Peyer's patch (tissue), 4 donors: ENCODE results near the gene ABCC6. TPM values are rescaled to one million over a fixed set of nuclear protein-coding genes. Genes with fewer than 3 reads are reported as not detected.
"Not testable (repeated sequence)": the region's sequence is repeated elsewhere in the genome, so short reads cannot be mapped to it uniquely, and the experiment has no call there.

Experiments used
- DNase-seq, 3 donors: peaks; one replicate each; pipeline ENCODE4 v3.0.0-alpha.2; 2017 to 2019
- H3K27ac ChIP-seq, 4 donors: fragments of 200-600 bp; sonication (generic); one replicate each; pipeline ENCODE4 v1.5.1; 2016 to 2019
- H3K27me3 ChIP-seq, 2 donors: fragments of 200-600 bp; sonication (generic); one replicate each; pipeline ENCODE4 v1.5.1; 2019
- H3K36me3 ChIP-seq, 3 donors: fragments of 200-600 bp; sonication (generic); one replicate each; pipeline ENCODE4 v1.5.1; 2016 to 2019
- H3K4me1 ChIP-seq, 4 donors: fragments of 200-600 bp; sonication (generic); one replicate each; pipeline ENCODE4 v1.5.1; 2016 to 2019
- H3K4me3 ChIP-seq, 4 donors: fragments of 200-600 bp; sonication (generic); 1 replicate in 3 of 4; 2 replicates in 1 of 4; pipeline ENCODE4 v1.5.1; 2016 to 2019; ENCODE audit warnings: mild to moderate bottlenecking in 1 of 4
- H3K9me3 ChIP-seq, 4 donors: fragments of 200-600 bp; sonication (generic); one replicate each; pipeline ENCODE4 v1.5.1; 2016 to 2019; ENCODE audit warnings: mild to moderate bottlenecking in 1 of 4
- POLR2A ChIP-seq, 2 donors: fragments of 450-650 bp; IDR thresholded peaks; one replicate each; pipeline ENCODE4 v1.5.1; 2017; ENCODE audit warnings: antibody characterized with exemption in 2 of 2, mild to moderate bottlenecking in 2 of 2, moderate library complexity in 2 of 2
- total RNA-seq, 4 donors: library from RNA; depleted of rRNA; stranded (reverse); fragments of >200 nt; gene quantifications; one replicate each; pipeline ENCODE4 v1.1.0, GENCODE V29; 2016
- TF ChIP-seq, protein P1 (sequence below), 6 experiments: fragments of 450-650 bp in 4 of 6; fragments of 200-600 bp in 2 of 6; sonication (generic) in 1 of 6; IDR thresholded peaks; one replicate each; pipeline ENCODE4 v1.5.1; 2017 to 2019; ENCODE audit warnings: antibody characterized with exemption in 6 of 6, mild to moderate bottlenecking in 3 of 6, moderate library complexity in 1 of 6

The ABCC6 gene
- total RNA-seq, 4 donors from 2014 or later = 12.4 to 113 (median 76.2) TPM

GRCh38 chr16:16158082-16158658 is 65.1 kb downstream of the ABCC6 start:
- no peaks in the 10 kb centered on the region for H3K4me1 ChIP-seq
- H3K9me3 ChIP-seq = peaks cover 0 to 11% (median 3%) of the 10 kb centered on the region in 4 donors
- no peaks in the 10 kb centered on the region for H3K27me3 ChIP-seq
- H3K4me3 ChIP-seq = no peak overlapping the region
- no peak overlapping the region for H3K27ac ChIP-seq
- peaks cover 0 to 15% (median 0%) of the 10 kb centered on the region in 3 donors for H3K36me3 ChIP-seq
- TF ChIP-seq, protein P1, sequence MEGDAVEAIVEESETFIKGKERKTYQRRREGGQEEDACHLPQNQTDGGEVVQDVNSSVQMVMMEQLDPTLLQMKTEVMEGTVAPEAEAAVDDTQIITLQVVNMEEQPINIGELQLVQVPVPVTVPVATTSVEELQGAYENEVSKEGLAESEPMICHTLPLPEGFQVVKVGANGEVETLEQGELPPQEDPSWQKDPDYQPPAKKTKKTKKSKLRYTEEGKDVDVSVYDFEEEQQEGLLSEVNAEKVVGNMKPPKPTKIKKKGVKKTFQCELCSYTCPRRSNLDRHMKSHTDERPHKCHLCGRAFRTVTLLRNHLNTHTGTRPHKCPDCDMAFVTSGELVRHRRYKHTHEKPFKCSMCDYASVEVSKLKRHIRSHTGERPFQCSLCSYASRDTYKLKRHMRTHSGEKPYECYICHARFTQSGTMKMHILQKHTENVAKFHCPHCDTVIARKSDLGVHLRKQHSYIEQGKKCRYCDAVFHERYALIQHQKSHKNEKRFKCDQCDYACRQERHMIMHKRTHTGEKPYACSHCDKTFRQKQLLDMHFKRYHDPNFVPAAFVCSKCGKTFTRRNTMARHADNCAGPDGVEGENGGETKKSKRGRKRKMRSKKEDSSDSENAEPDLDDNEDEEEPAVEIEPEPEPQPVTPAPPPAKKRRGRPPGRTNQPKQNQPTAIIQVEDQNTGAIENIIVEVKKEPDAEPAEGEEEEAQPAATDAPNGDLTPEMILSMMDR (IDR thresholded peaks at IDR 0.05) = no peak
- TF ChIP-seq POLR2A (IDR thresholded peaks at IDR 0.05) = no peak
- DNase-seq = no peak

GRCh38 chr16:16157166-16157565 is 66.1 kb downstream of the ABCC6 start:
- H3K36me3 ChIP-seq = peaks cover 0 to 14% (median 0%) of the 10 kb centered on the region in 3 donors
- DNase-seq = no peak
- no peaks in the 10 kb centered on the region for H3K27me3 ChIP-seq
- no peaks in the 10 kb centered on the region for H3K4me1 ChIP-seq
- no peak overlapping the region for H3K4me3 ChIP-seq
- H3K27ac ChIP-seq = no peak overlapping the region
- peaks cover 0 to 11% (median 3%) of the 10 kb centered on the region in 4 donors for H3K9me3 ChIP-seq
- TF ChIP-seq, protein P1 (IDR thresholded peaks at IDR 0.05) = no peak
- TF ChIP-seq POLR2A (IDR thresholded peaks at IDR 0.05) = no peak

DNA sequence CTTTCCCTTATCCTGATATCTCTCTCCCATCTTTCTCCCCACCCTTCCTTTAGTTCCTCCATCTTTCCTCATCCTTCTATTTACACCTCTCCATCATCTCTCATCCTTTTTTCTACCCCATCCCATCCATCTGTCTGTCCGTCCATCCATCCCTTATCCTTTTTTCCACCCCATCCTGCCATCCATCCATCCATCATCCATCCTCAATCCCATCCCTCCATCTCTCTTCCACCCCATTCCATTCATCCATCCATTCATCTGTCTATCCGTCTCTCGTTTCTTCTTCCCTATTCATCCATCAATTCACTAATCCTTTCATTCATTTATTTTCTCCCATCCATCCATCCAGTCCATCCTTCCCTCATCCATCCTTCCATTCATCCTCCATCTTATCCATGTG is 68.1 kb downstream of the ABCC6 start:
- Histone ChIP-seq H3K27ac (no peak overlapping the region), H3K4me3 (no peak overlapping the region), H3K4me1 (peaks cover 0 to 4% (median 0%) of the 10 kb centered on the region in 4 donors), H3K36me3 (peaks cover 0 to 4% (median 0%) of the 10 kb centered on the region in 3 donors), H3K9me3 (peaks cover 0 to 11% (median 3%) of the 10 kb centered on the region in 4 donors), H3K27me3 (no peaks in the 10 kb centered on the region)
- no peak for TF ChIP-seq POLR2A (IDR thresholded peaks at IDR 0.05)
- TF ChIP-seq, protein P1 (IDR thresholded peaks at IDR 0.05) = no peak
- DNase-seq = no peak

DNA sequence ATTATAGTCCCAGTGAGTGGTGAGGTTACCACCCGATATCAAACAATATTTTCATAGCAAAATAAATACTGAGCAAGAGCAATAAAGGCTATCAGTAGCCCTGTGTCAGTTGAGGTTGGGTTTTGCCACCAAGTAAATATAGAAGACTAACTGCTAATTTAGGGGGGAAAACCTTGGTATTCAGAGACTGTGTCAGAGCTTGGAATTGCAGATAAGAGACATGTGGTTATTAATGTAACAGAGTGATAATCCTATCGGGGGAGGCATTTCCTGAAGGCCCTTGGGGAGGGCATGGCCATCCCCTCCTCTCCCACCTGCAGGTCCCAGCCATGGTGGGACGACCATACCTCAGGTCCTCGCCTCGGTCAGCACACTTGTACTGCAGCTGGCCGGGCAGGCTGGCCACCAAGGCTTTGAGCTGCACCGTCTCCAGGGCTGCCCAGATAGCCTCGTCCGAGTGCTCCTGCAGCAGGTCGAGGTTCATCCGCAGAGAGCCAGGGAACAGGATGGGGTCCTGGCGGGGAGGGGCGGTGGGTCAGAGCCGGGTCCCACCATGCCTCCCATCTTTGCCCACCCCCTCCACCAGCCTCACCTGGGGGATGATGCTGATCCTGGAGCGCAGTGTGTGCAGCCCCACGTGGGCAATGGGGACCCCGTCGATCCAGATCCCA is 68.9 kb downstream of the ABCC6 start:
- no peaks in the 10 kb centered on the region for H3K27me3 ChIP-seq
- TF ChIP-seq POLR2A (IDR thresholded peaks at IDR 0.05) = no peak
- TF ChIP-seq, protein P1 (IDR thresholded peaks at IDR 0.05) = no peak
- peaks cover 0 to 4% (median 0%) of the 10 kb centered on the region in 3 donors for H3K36me3 ChIP-seq
- H3K4me1 ChIP-seq = peaks cover 0 to 12% (median 0%) of the 10 kb centered on the region in 4 donors
- H3K4me3 ChIP-seq = no peak overlapping the region
- H3K27ac ChIP-seq = no peak overlapping the region
- no peak for DNase-seq
- peaks cover 0 to 6% (median 2%) of the 10 kb centered on the region in 4 donors for H3K9me3 ChIP-seq

DNA sequence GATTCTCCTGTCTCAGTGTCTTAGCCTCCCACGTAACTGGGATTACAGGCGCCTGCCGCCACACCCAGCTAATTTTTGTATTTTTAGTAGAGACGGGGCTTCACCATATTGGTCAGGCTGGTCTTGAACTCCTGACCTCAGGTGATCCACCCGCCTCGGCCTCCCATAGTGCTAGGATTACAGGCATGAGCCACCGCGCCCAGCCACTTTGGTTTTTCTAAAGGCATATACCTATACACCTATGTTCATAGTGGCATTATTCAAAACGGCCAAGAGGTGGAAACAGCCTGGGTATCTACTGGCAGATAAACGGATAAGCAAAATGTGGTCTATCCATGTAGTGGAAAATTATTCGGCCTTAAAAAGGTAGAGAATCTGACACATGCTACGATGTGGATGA is 70.3 kb downstream of the ABCC6 start:
- peaks cover 0 to 12% (median 0%) of the 10 kb centered on the region in 4 donors for H3K4me1 ChIP-seq
- not testable (repeated sequence) for H3K27me3 ChIP-seq, H3K4me3 ChIP-seq, DNase-seq, H3K27ac ChIP-seq, H3K36me3 ChIP-seq, H3K9me3 ChIP-seq

- Histone ChIP-seq H3K36me3 (no peaks in the 10 kb centered on the region), H3K27me3 (no peaks in the 10 kb centered on the region), H3K4me1 (peaks cover 0 to 12% (median 0%) of the 10 kb centered on the region in 4 donors), H3K9me3 (no peaks in the 10 kb centered on the region), H3K4me3 (no peak overlapping the region), H3K27ac (no peak overlapping the region)
- DNase-seq = no peak
- TF ChIP-seq, protein P1 (IDR thresholded peaks at IDR 0.05) = no peak
- no peak for TF ChIP-seq POLR2A (IDR thresholded peaks at IDR 0.05)
Observed at GRCh38 chr16:16151315-16151714, 72.0 kb downstream of the ABCC6 start.
